Kidney epithelial cell (primary cell): ENCODE results near the gene KAT6B. TPM values are rescaled to one million over a fixed set of nuclear protein-coding genes. Genes with fewer than 3 reads are reported as not detected.

Source experiments
- DNase-seq: peaks from one replicate; pipeline ENCODE4 v3.0.0-alpha.2; 2010; ENCODE audit warnings: low read depth
- H3K27me3 ChIP-seq: 2 replicates; pipeline ENCODE4 v1.6.0; 2011; ENCODE audit warnings: low read length; ENCODE audit not compliant: control insufficient read depth, insufficient read depth
- H3K36me3 ChIP-seq: 2 replicates; pipeline ENCODE4 v1.5.1; 2011; ENCODE audit warnings: low read length; ENCODE audit not compliant: control insufficient read depth, insufficient read depth
- H3K4me3 ChIP-seq: 2 replicates; pipeline ENCODE4 v1.5.1; 2011; ENCODE audit warnings: low read depth, mild to moderate bottlenecking, control low read depth, low read length
- total RNA-seq: library from RNA; depleted of rRNA; stranded (reverse); fragments of >200 nt; gene quantifications from 2 replicates; pipeline ENCODE4 v1.2.3, GENCODE V29; 2015
- TF ChIP-seq, protein P1 (sequence below): IDR thresholded peaks from 2 replicates; pipeline ENCODE4 v1.5.1; 2011; ENCODE audit warnings: mild to moderate bottlenecking, moderate library complexity, low read length, control low read depth, inconsistent platforms; ENCODE audit not compliant: insufficient read depth, poor library complexity, severe bottlenecking

The KAT6B gene
- total RNA-seq, 1 donor from 2014 or later = 8.0 TPM

GRCh38 chr10:74903491-74903890 is 77.1 kb downstream of the KAT6B start:
- Histone ChIP-seq H3K27me3 (no peaks in the 10 kb centered on the region), H3K36me3 (no peaks in the 10 kb centered on the region), H3K4me3 (no peak overlapping the region)
- no peak for DNase-seq
- TF ChIP-seq, protein P1, sequence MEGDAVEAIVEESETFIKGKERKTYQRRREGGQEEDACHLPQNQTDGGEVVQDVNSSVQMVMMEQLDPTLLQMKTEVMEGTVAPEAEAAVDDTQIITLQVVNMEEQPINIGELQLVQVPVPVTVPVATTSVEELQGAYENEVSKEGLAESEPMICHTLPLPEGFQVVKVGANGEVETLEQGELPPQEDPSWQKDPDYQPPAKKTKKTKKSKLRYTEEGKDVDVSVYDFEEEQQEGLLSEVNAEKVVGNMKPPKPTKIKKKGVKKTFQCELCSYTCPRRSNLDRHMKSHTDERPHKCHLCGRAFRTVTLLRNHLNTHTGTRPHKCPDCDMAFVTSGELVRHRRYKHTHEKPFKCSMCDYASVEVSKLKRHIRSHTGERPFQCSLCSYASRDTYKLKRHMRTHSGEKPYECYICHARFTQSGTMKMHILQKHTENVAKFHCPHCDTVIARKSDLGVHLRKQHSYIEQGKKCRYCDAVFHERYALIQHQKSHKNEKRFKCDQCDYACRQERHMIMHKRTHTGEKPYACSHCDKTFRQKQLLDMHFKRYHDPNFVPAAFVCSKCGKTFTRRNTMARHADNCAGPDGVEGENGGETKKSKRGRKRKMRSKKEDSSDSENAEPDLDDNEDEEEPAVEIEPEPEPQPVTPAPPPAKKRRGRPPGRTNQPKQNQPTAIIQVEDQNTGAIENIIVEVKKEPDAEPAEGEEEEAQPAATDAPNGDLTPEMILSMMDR = no peak

GRCh38 chr10:74906611-74907198 is 80.3 kb downstream of the KAT6B start:
- Histone ChIP-seq H3K4me3 (no peak overlapping the region), H3K36me3 (no peaks in the 10 kb centered on the region), H3K27me3 (no peaks in the 10 kb centered on the region)
- DNase-seq = no peak
- TF ChIP-seq, protein P1 = no peak

DNA sequence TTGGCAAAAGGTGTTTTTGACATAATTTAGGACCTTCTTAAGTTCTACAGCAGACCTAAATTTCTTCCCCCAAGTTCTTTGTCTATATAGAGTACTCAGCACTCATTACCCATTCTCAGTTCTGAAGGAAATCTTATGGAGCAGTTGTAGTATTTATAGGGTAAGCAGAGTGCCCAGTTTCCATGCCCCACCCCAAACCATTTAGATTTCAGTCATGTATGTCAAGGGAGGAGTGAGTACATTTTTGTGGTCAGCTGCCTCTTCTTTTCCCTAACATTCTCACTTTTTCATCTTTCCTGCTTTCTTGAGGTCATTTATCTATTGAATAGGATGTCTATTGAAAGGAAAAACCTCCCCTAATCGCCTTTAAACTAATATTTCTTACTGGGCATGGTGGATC is 83.3 kb downstream of the KAT6B start:
- Histone ChIP-seq H3K27me3 (no peaks in the 10 kb centered on the region), H3K4me3 (no peak overlapping the region), H3K36me3 (no peaks in the 10 kb centered on the region)
- TF ChIP-seq, protein P1 = no peak
- DNase-seq = no peak

DNA sequence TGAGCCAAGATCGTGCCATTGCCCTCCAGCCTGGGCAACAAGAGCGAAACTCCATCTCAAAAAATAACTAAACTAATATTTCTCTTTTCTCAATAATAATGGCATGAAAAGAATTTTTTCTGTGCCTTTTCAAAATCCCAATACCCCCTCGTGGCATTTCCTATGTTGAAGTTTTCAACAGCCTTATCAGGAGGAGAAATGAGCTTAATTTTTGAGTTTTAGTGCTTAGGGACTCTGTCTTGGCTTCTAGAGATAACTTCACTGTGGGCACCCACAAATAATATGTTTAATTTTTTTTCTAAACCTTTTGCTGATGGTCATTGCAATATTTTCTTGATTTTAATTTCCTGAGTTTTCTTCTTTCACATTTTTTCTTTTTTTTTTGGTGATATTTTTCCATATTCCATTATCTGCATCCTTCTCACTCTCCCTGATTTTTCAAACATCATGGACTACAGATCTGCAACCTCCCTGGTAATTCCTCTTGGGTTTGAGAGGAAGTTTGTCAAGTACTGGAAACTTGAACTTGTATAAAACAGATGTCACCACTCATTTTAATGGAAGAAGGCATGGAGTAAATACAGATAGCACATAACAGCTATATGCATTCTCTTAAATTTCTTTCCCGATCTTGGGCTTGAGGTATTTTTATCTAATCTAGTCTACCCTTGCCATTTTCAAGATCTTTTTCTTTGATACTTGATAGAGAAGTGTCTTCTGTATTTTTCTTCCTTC is 84.0 kb downstream of the KAT6B start:
- no peak for DNase-seq
- no peaks in the 10 kb centered on the region for H3K27me3 ChIP-seq
- no peaks in the 10 kb centered on the region for H3K36me3 ChIP-seq
- TF ChIP-seq, protein P1 = no peak
- no peak overlapping the region for H3K4me3 ChIP-seq

- Histone ChIP-seq H3K36me3 (no peaks in the 10 kb centered on the region), H3K27me3 (no peaks in the 10 kb centered on the region), H3K4me3 (no peak overlapping the region)
- TF ChIP-seq, protein P1 = no peak
- no peak for DNase-seq
Measured at GRCh38 chr10:74910976-74911350, 84.6 kb downstream of the KAT6B start.
